Common myeloid progenitor, CD34-positive (primary cell): ENCODE results near the gene MR1.
A peak's percentile ranks its signal among the peaks of the same experiment; 100 is the strongest.

Experiments
- CTCF ChIA-PET: fragments of 350-600 bp; sonication (Branson Sonifier 250); formaldehyde crosslinking; loops from one replicate; lab custom pipeline; 2021; ENCODE audit warnings: antibody characterized with exemption; lab: Charles Lee
- POLR2A ChIA-PET: fragments of 350-600 bp; sonication (Branson Sonifier 250); formaldehyde crosslinking; loops from one replicate; lab custom pipeline; 2021; ENCODE audit warnings: antibody characterized with exemption; lab: Charles Lee
- DNase-seq, 3 donors: peaks; one replicate each; pipeline versions ENCODE4 v3.0.0 to v3.0.0-alpha.2; 2013
- H3K27ac ChIP-seq, 2 experiments: 1 replicate in 1 of 2; 2 replicates in 1 of 2; pipeline ENCODE4 v1.7.0; 2013; ENCODE audit warnings: inconsistent platforms in 2 of 2, low read length in 2 of 2, mild to moderate bottlenecking in 2 of 2, low read depth in 1 of 2, moderate library complexity in 1 of 2; ENCODE audit not compliant: severe bottlenecking in 2 of 2, insufficient read depth in 1 of 2, poor library complexity in 1 of 2
- H3K27me3 ChIP-seq, 5 experiments: replicated peaks in 2 of 5; 1 replicate in 3 of 5; 2 replicates in 2 of 5; pipeline versions ENCODE4 v1.6.1 to v1.7.0; 2013; ENCODE audit warnings: low read length in 4 of 5, mild to moderate bottlenecking in 2 of 5, moderate library complexity in 2 of 5, inconsistent platforms in 1 of 5; ENCODE audit not compliant: insufficient read depth in 5 of 5, control insufficient read depth in 4 of 5
- H3K36me3 ChIP-seq, 4 experiments: 1 replicate in 2 of 4; 2 replicates in 2 of 4; pipeline versions ENCODE4 v1.6.1 to v1.7.0; 2013; ENCODE audit warnings: low read length in 3 of 4, control low read depth in 1 of 4, mild to moderate bottlenecking in 1 of 4; ENCODE audit not compliant: control insufficient read depth in 4 of 4, insufficient read depth in 4 of 4
- H3K4me1 ChIP-seq, 4 experiments: 1 replicate in 3 of 4; 2 replicates in 1 of 4; pipeline versions ENCODE4 v1.6.1 to v1.7.1; 2013; ENCODE audit warnings: low read length in 3 of 4, mild to moderate bottlenecking in 3 of 4, control low read depth in 1 of 4, inconsistent platforms in 1 of 4, moderate library complexity in 1 of 4; ENCODE audit not compliant: control insufficient read depth in 4 of 4, insufficient read depth in 4 of 4; ENCODE audit errors: control extremely low read depth in 1 of 4
- H3K4me3 ChIP-seq, 7 experiments: 1 replicate in 4 of 7; 2 replicates in 3 of 7; pipeline versions ENCODE4 v1.5.1 to v1.7.0; 2013; ENCODE audit warnings: mild to moderate bottlenecking in 7 of 7, low read length in 6 of 7, moderate library complexity in 6 of 7, inconsistent platforms in 2 of 7, low read depth in 2 of 7, control low read depth in 1 of 7; ENCODE audit not compliant: insufficient read depth in 4 of 7, control insufficient read depth in 1 of 7; ENCODE audit errors: extremely low read depth in 1 of 7
- H3K9me3 ChIP-seq, 5 experiments: 1 replicate in 4 of 5; 2 replicates in 1 of 5; pipeline versions ENCODE4 v1.6.1 to v1.7.1; 2013; ENCODE audit warnings: low read length in 4 of 5, mild to moderate bottlenecking in 2 of 5, inconsistent platforms in 1 of 5, low read depth in 1 of 5, moderate library complexity in 1 of 5; ENCODE audit not compliant: control insufficient read depth in 4 of 5, insufficient read depth in 2 of 5; ENCODE audit errors: control extremely low read depth in 1 of 5
- WGBS: methylation state at CpG from one replicate; pipeline ENCODE4 v1.1.5; 2013; ENCODE audit not compliant: insufficient coverage; 5-methylcytosine and 5-hydroxymethylcytosine counted together

MR1 gene

DNA sequence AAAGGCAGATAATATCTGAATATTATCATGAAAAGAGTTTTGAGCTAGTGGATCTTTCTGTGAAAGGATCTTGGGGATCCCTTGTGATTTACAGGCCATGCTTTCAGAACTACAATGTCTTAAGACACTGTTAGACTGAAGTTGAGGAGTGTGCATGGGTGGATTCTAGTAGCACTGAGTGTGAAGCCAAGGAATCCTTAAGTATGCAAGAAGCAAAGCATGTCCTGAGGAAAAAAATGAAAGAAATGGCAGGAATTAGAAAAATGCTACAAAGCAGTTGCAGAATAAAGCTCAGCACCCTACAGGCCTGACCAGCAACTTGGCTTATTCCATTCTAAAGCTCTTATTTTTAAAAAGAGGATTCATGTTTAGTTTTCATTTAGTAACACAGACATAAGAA, 23.0 kb upstream of the MR1 start:
- Histone ChIP-seq H3K36me3 (peaks cover 0 to 9% (median 2%) of the 10 kb centered on the region in 4 experiments), H3K4me1 (peaks cover 13 to 30% (median 20%) of the 10 kb centered on the region in 4 experiments), H3K27ac (no peak overlapping the region), H3K9me3 (no peaks in the 10 kb centered on the region), H3K27me3 (no peaks in the 10 kb centered on the region), H3K4me3 (no peak overlapping the region)
- no peak for DNase-seq
- CTCF ChIA-PET, result interaction anchor here (0.9 to 1.3 kb wide), 4 partner anchors 9 to 131 kb away, joined by 3 read pairs; no protein-coding TSS in a partner anchor
- POLR2A ChIA-PET, result no interaction called here

- H3K9me3 ChIP-seq, result no peaks in the 10 kb centered on the region
- WGBS, result 90% methylated on average over 3 of the region's 3 CpGs
- peaks cover 13 to 30% (median 20%) of the 10 kb centered on the region in 4 experiments for H3K4me1 ChIP-seq
- no peak overlapping the region for H3K4me3 ChIP-seq
- no peak overlapping the region for H3K27ac ChIP-seq
- ChIA-PET POLR2A (no interaction called here), CTCF (interaction anchor here (0.9 to 2.8 kb wide), 7 partner anchors 9 to 1197 kb away, joined by 3 to 9 read pairs (median 3); no protein-coding TSS in a partner anchor)
- H3K36me3 ChIP-seq, result peaks cover 0 to 9% (median 2%) of the 10 kb centered on the region in 4 experiments
- no peaks in the 10 kb centered on the region for H3K27me3 ChIP-seq
- DNase-seq, result no peak
Observed at GRCh38 chr1:181011301-181012202, 22.2 kb upstream of the MR1 start.

DNA sequence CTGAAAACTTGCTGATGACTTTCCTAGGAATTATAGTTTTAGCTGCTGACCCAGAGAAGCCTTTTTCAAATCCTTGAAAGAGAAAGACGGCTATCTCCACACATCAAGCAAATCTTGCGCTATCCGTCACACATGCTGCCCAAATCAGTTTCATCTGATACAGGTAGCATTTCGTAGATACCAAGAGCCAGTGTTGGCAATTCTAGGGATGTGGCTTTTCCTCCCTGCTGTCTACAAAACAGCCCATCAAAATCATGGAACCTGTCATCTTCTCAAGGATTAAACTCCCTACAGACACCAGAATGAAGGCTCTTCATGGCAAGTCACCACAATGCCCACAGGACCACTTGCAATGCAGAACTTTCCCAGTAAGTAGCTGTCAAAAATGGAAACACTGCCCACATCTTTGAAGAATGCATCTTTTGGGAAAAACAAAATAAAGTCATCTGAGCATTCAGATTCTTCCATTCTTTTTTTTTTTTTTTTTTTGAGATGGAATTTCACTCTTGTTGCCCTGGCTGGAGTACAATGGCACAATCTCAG, 21.5 kb upstream of the MR1 start:
- POLR2A ChIA-PET, result no interaction called here
- Histone ChIP-seq H3K27ac (no peak overlapping the region), H3K9me3 (no peaks in the 10 kb centered on the region), H3K27me3 (no peaks in the 10 kb centered on the region), H3K4me1 (peaks cover 13 to 30% (median 20%) of the 10 kb centered on the region in 4 experiments), H3K36me3 (peaks cover 0 to 9% (median 2%) of the 10 kb centered on the region in 4 experiments), H3K4me3 (no peak overlapping the region)
- WGBS, result 97% methylated on average over 4 of the region's 4 CpGs
- DNase-seq, result no peak
- CTCF ChIA-PET, result interaction anchor here (0.6 to 2.8 kb wide), 4 partner anchors 10 to 1372 kb away, joined by 3 to 9 read pairs (median 3); no protein-coding TSS in a partner anchor

DNA sequence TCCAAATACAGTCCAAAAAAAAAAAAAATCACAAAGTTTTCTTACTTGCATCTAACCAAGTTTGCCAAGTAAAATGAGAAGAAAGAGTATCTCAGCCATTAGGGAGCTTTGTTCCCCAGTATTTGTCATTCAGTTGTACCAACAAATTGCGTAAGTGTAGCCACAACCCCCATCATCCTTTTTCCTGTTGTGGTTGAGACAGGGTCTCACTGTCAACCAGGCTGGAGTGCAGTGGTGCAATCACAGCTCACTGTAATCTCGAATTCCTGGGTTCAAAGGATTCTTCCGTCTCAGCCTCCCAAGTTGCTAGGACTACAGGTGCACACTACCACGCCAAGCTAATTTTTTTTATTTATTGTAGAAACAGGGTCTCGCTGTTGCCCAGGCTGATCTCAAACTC, 20.6 kb upstream of the MR1 start:
- WGBS, result 64% methylated on average over 4 of the region's 5 CpGs
- H3K36me3 ChIP-seq, result peaks cover 2 to 15% (median 2%) of the 10 kb centered on the region in 4 experiments
- CTCF ChIA-PET, result interaction anchor here (0.6 to 2.8 kb wide), 6 partner anchors 9 to 153 kb away, joined by 3 to 9 read pairs (median 3); no protein-coding TSS in a partner anchor
- peak; percentile 55 to 77 (median 76) for DNase-seq
- no peaks in the 10 kb centered on the region for H3K27me3 ChIP-seq
- H3K27ac ChIP-seq, result no peak overlapping the region
- POLR2A ChIA-PET, result no interaction called here
- no peaks in the 10 kb centered on the region for H3K9me3 ChIP-seq
- H3K4me3 ChIP-seq, result no peak overlapping the region
- H3K4me1 ChIP-seq, result peaks cover 13 to 30% (median 20%) of the 10 kb centered on the region in 4 experiments

DNA sequence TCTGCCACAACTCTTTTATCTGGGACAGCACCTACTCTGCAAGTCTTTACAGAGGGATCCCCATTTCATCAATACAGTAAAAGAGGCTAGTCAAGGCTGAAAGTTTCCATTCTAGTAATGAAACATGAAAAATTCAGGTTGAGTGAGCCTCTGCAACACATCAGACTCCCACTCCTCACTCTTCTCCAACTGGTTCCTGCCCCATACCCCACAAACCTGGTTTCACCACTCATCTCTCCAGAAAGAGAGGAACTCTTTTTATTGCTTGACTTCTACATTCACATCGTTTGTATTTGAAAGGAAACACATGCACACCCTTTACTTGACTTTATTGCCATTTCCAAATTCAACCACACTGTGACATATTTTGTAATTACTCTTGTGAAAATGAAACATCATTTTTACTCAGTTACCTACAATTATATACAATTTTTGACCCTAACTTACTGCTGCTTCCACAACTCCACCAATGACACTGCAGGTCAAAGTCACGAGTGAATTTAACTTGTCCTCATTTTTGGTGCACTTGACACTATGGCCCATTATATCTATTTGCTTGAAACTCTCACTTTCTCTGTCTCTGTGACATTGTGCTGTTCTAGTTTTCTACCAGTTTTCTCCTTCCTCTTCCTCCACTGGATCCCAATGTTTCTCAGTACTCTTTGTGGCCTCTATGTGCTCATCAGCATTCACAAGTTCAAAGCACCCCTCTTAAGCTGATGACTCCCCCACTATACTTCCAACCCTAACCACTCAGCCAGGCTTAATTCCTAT, 19.1 kb upstream of the MR1 start:
- no peaks in the 10 kb centered on the region for H3K27me3 ChIP-seq
- 90% methylated on average over 1 of the region's 2 CpGs for WGBS
- peaks cover 15 to 32% (median 23%) of the 10 kb centered on the region in 4 experiments for H3K4me1 ChIP-seq
- peak in 2 of 3 donors; percentile 33 to 44 for DNase-seq
- POLR2A ChIA-PET, result no interaction called here
- CTCF ChIA-PET, result interaction anchor here (1.0 to 2.8 kb wide), 3 partner anchors 12 to 138 kb away, joined by 5 to 9 read pairs (median 5); partner anchors contain the start of gene MR1
- H3K4me3 ChIP-seq, result peak overlapping the region in 1 of 7 experiments; percentile 14
- no peak overlapping the region for H3K27ac ChIP-seq
- no peaks in the 10 kb centered on the region for H3K9me3 ChIP-seq
- H3K36me3 ChIP-seq, result peaks cover 2 to 15% (median 2%) of the 10 kb centered on the region in 4 experiments

- POLR2A ChIA-PET, result no interaction called here
- no peak overlapping the region for H3K4me3 ChIP-seq
- H3K36me3 ChIP-seq, result peaks cover 2 to 15% (median 2%) of the 10 kb centered on the region in 4 experiments
- H3K9me3 ChIP-seq, result no peaks in the 10 kb centered on the region
- CTCF ChIA-PET, result no interaction called here
- H3K4me1 ChIP-seq, result peaks cover 15 to 32% (median 23%) of the 10 kb centered on the region in 4 experiments
- peak; percentile 28 to 87 (median 83) for DNase-seq
- no peak overlapping the region for H3K27ac ChIP-seq
- H3K27me3 ChIP-seq, result no peaks in the 10 kb centered on the region
Observed at GRCh38 chr1:181015251-181015615, 18.6 kb upstream of the MR1 start.
